Activated T-helper 9 cell treated with anti-CD3 and anti-CD28 coated beads, Interleukin-2, amount 50 U/mL, for 16 hours (primary cell): ENCODE measurements around the gene ENTR1.

Experiments
- DNase-seq: peaks from one replicate; pipeline ENCODE4 v3.0.0-alpha.2; 2020; ENCODE audit warnings: low read depth

The ENTR1 gene

GRCh38 chr9:136410500-136411287, at the start of gene ENTR1, which contains the start of gene PMPCA:
Gene ENTR1, minus strand, starts transcription at chr9:136410614. Its CDS starts 217 bp downstream, at chr9:136410397.
Gene PMPCA, plus strand, starts transcription at chr9:136410658. Its CDS starts 11 bp downstream, at chr9:136410669.
- peak; percentile 95 for DNase-seq

GRCh38 chr9:136459425-136459824, 49.0 kb upstream of the ENTR1 start:
- DNase-seq = no peak

GRCh38 chr9:136457326-136457725, 46.9 kb upstream of the ENTR1 start:
- no peak for DNase-seq

- no peak for DNase-seq
Measured at GRCh38 chr9:136456258-136456657, 45.8 kb upstream of the ENTR1 start.

GRCh38 chr9:136455043-136456002, 44.9 kb upstream of the ENTR1 start:
- DNase-seq = no peak

GRCh38 chr9:136454026-136454796, 43.8 kb upstream of the ENTR1 start:
- DNase-seq = no peak

GRCh38 chr9:136453326-136453725, 42.9 kb upstream of the ENTR1 start:
- no peak for DNase-seq

GRCh38 chr9:136451221-136451877, 40.9 kb upstream of the ENTR1 start:
- DNase-seq = no peak

- DNase-seq = no peak
Measured at GRCh38 chr9:136448655-136449054, 38.2 kb upstream of the ENTR1 start.

GRCh38 chr9:136447173-136447778, 36.9 kb upstream of the ENTR1 start:
- DNase-seq = no peak

- DNase-seq = no peak
Measured at GRCh38 chr9:136445799-136446198, 35.4 kb upstream of the ENTR1 start.

GRCh38 chr9:136444102-136444501, 33.7 kb upstream of the ENTR1 start:
- no peak for DNase-seq

GRCh38 chr9:136443687-136444086, 33.3 kb upstream of the ENTR1 start:
- no peak for DNase-seq

GRCh38 chr9:136443087-136443486, 32.7 kb upstream of the ENTR1 start:
- DNase-seq = no peak

- no peak for DNase-seq
Measured at GRCh38 chr9:136442265-136442664, 31.9 kb upstream of the ENTR1 start.

GRCh38 chr9:136441681-136442245, 31.3 kb upstream of the ENTR1 start:
- no peak for DNase-seq

GRCh38 chr9:136441191-136441680, 30.8 kb upstream of the ENTR1 start:
- no peak for DNase-seq

- peak; percentile 77 for DNase-seq
Measured at GRCh38 chr9:136439481-136440408, 29.3 kb upstream of the ENTR1 start, which contains the start of gene INPP5E. Gene INPP5E, minus strand, starts transcription at chr9:136439845. Its CDS starts 426 bp downstream, at chr9:136439419.
